Measurements from ENCODE around the gene OR51E1.

The OR51E1 gene

DNA sequence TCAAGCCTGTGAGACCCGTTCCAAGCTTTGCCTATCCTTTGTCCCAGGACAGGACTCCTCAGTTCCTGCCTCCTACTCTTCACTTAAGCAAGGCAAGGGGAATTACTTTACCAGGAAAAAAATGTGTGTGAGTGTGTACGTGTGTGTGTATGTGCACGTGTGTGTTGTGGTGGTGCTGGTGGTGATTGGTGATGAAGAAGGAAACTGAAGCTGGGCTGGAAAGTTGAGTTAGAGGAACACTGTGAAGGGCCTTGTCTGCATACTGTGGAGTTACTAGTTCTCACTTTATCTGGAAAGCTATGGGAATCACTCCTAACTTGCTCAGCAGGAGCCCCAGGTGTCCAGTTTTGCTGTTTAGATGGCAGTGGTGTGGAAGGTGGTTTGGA is 6.1 kb upstream of the OR51E1 start:
- H3K36me3 ChIP-seq (ENCODE audit: control insufficient read depth, low read length): no peaks in the 10 kb centered on the region
- H3K9me2 ChIP-seq (replicated peaks; ENCODE audit: control insufficient read depth, low read length): no peaks in the 10 kb centered on the region
- H3K9me3 ChIP-seq (ENCODE audit: control insufficient read depth, insufficient read depth, low read length): no peaks in the 10 kb centered on the region
- H4K20me1 ChIP-seq (ENCODE audit: control insufficient read depth, insufficient read depth, low read depth, low read length): no peaks in the 10 kb centered on the region
- no peak overlapping the region for H3K4me3 ChIP-seq (ENCODE audit: low read length)
- no peaks in the 10 kb centered on the region for H3K4me1 ChIP-seq (ENCODE audit: control insufficient read depth, low read length)
- peaks cover 3% of the 10 kb centered on the region; the same call in 1 of the 2 replicates for H3K27me3 ChIP-seq (ENCODE audit: control insufficient read depth, low read length)
- H3F3A ChIP-seq (ENCODE audit: control insufficient read depth, insufficient read depth): no peaks in the 10 kb centered on the region
- TF ChIP-seq, protein P1, sequence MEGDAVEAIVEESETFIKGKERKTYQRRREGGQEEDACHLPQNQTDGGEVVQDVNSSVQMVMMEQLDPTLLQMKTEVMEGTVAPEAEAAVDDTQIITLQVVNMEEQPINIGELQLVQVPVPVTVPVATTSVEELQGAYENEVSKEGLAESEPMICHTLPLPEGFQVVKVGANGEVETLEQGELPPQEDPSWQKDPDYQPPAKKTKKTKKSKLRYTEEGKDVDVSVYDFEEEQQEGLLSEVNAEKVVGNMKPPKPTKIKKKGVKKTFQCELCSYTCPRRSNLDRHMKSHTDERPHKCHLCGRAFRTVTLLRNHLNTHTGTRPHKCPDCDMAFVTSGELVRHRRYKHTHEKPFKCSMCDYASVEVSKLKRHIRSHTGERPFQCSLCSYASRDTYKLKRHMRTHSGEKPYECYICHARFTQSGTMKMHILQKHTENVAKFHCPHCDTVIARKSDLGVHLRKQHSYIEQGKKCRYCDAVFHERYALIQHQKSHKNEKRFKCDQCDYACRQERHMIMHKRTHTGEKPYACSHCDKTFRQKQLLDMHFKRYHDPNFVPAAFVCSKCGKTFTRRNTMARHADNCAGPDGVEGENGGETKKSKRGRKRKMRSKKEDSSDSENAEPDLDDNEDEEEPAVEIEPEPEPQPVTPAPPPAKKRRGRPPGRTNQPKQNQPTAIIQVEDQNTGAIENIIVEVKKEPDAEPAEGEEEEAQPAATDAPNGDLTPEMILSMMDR (IDR thresholded peaks at IDR 0.05; ENCODE audit: low read depth, low read length, poor library complexity, severe bottlenecking): no peak
- no peak for TF ChIP-seq EZH2phosphoT487 (IDR thresholded peaks at IDR 0.05; ENCODE audit: borderline replicate concordance, low read length)
- no peak overlapping the region for H3K27ac ChIP-seq (ENCODE audit: low read depth, low read length)
- no peak overlapping the region for H3K4me2 ChIP-seq (ENCODE audit: low read length)
- no peaks in the 10 kb centered on the region for H3K79me2 ChIP-seq (ENCODE audit: control insufficient read depth, low read length)

DNA sequence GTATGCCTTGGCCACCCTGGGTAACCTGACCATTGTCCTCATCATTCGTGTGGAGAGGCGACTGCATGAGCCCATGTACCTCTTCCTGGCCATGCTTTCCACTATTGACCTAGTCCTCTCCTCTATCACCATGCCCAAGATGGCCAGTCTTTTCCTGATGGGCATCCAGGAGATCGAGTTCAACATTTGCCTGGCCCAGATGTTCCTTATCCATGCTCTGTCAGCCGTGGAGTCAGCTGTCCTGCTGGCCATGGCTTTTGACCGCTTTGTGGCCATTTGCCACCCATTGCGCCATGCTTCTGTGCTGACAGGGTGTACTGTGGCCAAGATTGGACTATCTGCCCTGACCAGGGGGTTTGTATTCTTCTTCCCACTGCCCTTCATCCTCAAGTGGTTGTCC is 3.9 kb upstream of the OR51E1 start:
- H4K20me1 ChIP-seq (ENCODE audit: control insufficient read depth, insufficient read depth, low read depth, low read length): no peaks in the 10 kb centered on the region
- no peak overlapping the region for H3K4me3 ChIP-seq (ENCODE audit: low read length)
- no peaks in the 10 kb centered on the region for H3K9me3 ChIP-seq (ENCODE audit: control insufficient read depth, insufficient read depth, low read length)
- H3K79me2 ChIP-seq (ENCODE audit: control insufficient read depth, low read length): no peaks in the 10 kb centered on the region
- H3K27me3 ChIP-seq (ENCODE audit: control insufficient read depth, low read length): peaks cover 3% of the 10 kb centered on the region; the same call in 1 of the 2 replicates
- H3K4me2 ChIP-seq (ENCODE audit: low read length): no peak overlapping the region
- H3K27ac ChIP-seq (ENCODE audit: low read depth, low read length): no peak overlapping the region
- H3K4me1 ChIP-seq (ENCODE audit: control insufficient read depth, low read length): no peaks in the 10 kb centered on the region
- H3K36me3 ChIP-seq (ENCODE audit: control insufficient read depth, low read length): no peaks in the 10 kb centered on the region
- no peaks in the 10 kb centered on the region for H3F3A ChIP-seq (ENCODE audit: control insufficient read depth, insufficient read depth)
- H3K9me2 ChIP-seq (replicated peaks; ENCODE audit: control insufficient read depth, low read length): no peaks in the 10 kb centered on the region
- TF ChIP-seq EZH2phosphoT487 (IDR thresholded peaks at IDR 0.05; ENCODE audit: borderline replicate concordance, low read length): no peak
- TF ChIP-seq, protein P1 (IDR thresholded peaks at IDR 0.05; ENCODE audit: low read depth, low read length, poor library complexity, severe bottlenecking): no peak

DNA sequence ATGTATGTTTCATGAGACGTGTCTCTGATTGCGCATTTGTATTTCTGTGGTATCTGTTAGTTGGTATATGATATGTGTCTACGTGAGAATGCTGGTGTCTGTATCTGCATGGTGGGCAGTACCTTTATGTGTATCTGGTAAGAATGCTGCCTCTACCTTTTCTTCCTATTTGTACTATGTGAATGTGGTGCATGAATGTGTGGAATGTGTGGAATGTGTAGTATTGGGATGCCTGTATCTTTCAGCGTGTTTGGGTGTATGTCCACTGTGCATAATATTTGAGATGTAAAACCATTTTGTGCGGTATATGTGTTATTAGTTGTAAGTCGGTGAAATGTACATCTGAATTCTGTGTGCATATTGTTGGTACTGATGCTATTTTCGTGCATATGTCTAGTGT is 2.3 kb upstream of the OR51E1 start:
- Histone ChIP-seq H3K4me2 (ENCODE audit: low read length) (no peak overlapping the region), H3K9me3 (ENCODE audit: control insufficient read depth, insufficient read depth, low read length) (no peaks in the 10 kb centered on the region), H3K27ac (ENCODE audit: low read depth, low read length) (no peak overlapping the region), H3K79me2 (ENCODE audit: control insufficient read depth, low read length) (no peaks in the 10 kb centered on the region), H3K4me3 (ENCODE audit: low read length) (no peak overlapping the region), H3F3A (ENCODE audit: control insufficient read depth, insufficient read depth) (no peaks in the 10 kb centered on the region), H4K20me1 (ENCODE audit: control insufficient read depth, insufficient read depth, low read depth, low read length) (no peaks in the 10 kb centered on the region), H3K36me3 (ENCODE audit: control insufficient read depth, low read length) (no peaks in the 10 kb centered on the region), H3K27me3 (ENCODE audit: control insufficient read depth, low read length) (no peaks in the 10 kb centered on the region), H3K4me1 (ENCODE audit: control insufficient read depth, low read length) (no peaks in the 10 kb centered on the region), H3K9me2 (replicated peaks; ENCODE audit: control insufficient read depth, low read length) (no peaks in the 10 kb centered on the region)
- TF ChIP-seq EZH2phosphoT487 (IDR thresholded peaks at IDR 0.05; ENCODE audit: borderline replicate concordance, low read length): no peak
- TF ChIP-seq, protein P1 (IDR thresholded peaks at IDR 0.05; ENCODE audit: low read depth, low read length, poor library complexity, severe bottlenecking): no peak

GRCh38 chr11:4642043-4642442 is 1.7 kb upstream of the OR51E1 start:
- Histone ChIP-seq H3K9me2 (replicated peaks; ENCODE audit: control insufficient read depth, low read length) (no peaks in the 10 kb centered on the region), H3K36me3 (ENCODE audit: control insufficient read depth, low read length) (no peaks in the 10 kb centered on the region), H3K9me3 (ENCODE audit: control insufficient read depth, insufficient read depth, low read length) (no peaks in the 10 kb centered on the region), H3K4me3 (ENCODE audit: low read length) (no peak overlapping the region), H3F3A (ENCODE audit: control insufficient read depth, insufficient read depth) (no peaks in the 10 kb centered on the region), H3K27me3 (ENCODE audit: control insufficient read depth, low read length) (no peaks in the 10 kb centered on the region), H3K4me2 (ENCODE audit: low read length) (no peak overlapping the region), H3K79me2 (ENCODE audit: control insufficient read depth, low read length) (no peaks in the 10 kb centered on the region), H3K27ac (ENCODE audit: low read depth, low read length) (no peak overlapping the region), H4K20me1 (ENCODE audit: control insufficient read depth, insufficient read depth, low read depth, low read length) (no peaks in the 10 kb centered on the region), H3K4me1 (ENCODE audit: control insufficient read depth, low read length) (no peaks in the 10 kb centered on the region)
- TF ChIP-seq EZH2phosphoT487 (IDR thresholded peaks at IDR 0.05; ENCODE audit: borderline replicate concordance, low read length): no peak
- TF ChIP-seq, protein P1 (IDR thresholded peaks at IDR 0.05; ENCODE audit: low read depth, low read length, poor library complexity, severe bottlenecking): no peak

Measured in DOHH2 (cell line).